ENCODE measurements around the gene ZNF423.

Gene ZNF423

DNA sequence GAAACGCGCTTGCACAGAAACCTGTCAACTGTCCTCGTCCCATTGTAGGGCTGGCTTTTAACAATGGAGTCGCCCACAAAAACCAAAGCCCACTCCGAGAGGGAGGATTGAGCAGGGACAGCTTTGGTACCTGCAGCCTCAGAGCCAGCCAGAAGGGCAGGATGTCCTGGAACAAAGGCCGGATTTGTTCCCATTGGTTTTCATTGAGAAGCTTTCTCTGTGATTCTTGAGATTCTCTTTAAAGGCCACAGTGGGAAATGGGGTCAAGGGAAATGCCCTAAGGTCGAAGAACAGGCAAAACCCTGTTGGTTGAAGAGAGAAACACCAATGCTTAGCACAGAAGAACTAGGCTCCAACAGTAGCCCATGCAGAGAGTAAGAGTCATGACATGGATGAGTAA lies 416.9 kb downstream of the ZNF423 start:
- H2AFZ ChIP-seq (ENCODE audit: low read length): no peak overlapping the region
- peaks cover 31% of the 10 kb centered on the region for H3K4me1 ChIP-seq (ENCODE audit: insufficient read depth, low read length, severe bottlenecking)
- H3K9ac ChIP-seq (ENCODE audit: low read length): no peak overlapping the region
- H3K4me3 ChIP-seq (ENCODE audit: low read depth, low read length, poor library complexity, severe bottlenecking): no peak overlapping the region
- peaks cover 6% of the 10 kb centered on the region; the same call in 1 of the 2 replicates for H3K27me3 ChIP-seq (ENCODE audit: insufficient read depth, low read length)
- H3K36me3 ChIP-seq (ENCODE audit: insufficient read depth, low read length): no peaks in the 10 kb centered on the region
- H3K79me2 ChIP-seq (ENCODE audit: insufficient read depth, low read length): no peaks in the 10 kb centered on the region
- H4K20me1 ChIP-seq (ENCODE audit: insufficient read depth, low read length): no peaks in the 10 kb centered on the region
- TF ChIP-seq, protein P1, sequence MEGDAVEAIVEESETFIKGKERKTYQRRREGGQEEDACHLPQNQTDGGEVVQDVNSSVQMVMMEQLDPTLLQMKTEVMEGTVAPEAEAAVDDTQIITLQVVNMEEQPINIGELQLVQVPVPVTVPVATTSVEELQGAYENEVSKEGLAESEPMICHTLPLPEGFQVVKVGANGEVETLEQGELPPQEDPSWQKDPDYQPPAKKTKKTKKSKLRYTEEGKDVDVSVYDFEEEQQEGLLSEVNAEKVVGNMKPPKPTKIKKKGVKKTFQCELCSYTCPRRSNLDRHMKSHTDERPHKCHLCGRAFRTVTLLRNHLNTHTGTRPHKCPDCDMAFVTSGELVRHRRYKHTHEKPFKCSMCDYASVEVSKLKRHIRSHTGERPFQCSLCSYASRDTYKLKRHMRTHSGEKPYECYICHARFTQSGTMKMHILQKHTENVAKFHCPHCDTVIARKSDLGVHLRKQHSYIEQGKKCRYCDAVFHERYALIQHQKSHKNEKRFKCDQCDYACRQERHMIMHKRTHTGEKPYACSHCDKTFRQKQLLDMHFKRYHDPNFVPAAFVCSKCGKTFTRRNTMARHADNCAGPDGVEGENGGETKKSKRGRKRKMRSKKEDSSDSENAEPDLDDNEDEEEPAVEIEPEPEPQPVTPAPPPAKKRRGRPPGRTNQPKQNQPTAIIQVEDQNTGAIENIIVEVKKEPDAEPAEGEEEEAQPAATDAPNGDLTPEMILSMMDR (IDR thresholded peaks at IDR 0.05; ENCODE audit: low read length): no peak
- no peak for TF ChIP-seq EZH2 (IDR thresholded peaks at IDR 0.05; ENCODE audit: borderline replicate concordance, low read length)
- no peaks in the 10 kb centered on the region for H3K9me2 ChIP-seq (ENCODE audit: low read depth, low read length)
- no peak overlapping the region for H3K4me2 ChIP-seq (ENCODE audit: low read length)
- no peaks in the 10 kb centered on the region for H3K9me3 ChIP-seq (ENCODE audit: low read length)
- no peak overlapping the region for H3K27ac ChIP-seq (ENCODE audit: low read depth, low read length, poor library complexity, severe bottlenecking)
- no peaks in the 10 kb centered on the region for H3F3A ChIP-seq (ENCODE audit: insufficient read depth, low read length)
